HepG2 (cell line): ENCODE measurements around the gene SLC22A23. TPM values are rescaled to one million over a fixed set of nuclear protein-coding genes. Genes with fewer than 3 reads are reported as not detected.

Experiments
- GPBP1L1 ChIP-seq: sonication (generic); formaldehyde crosslinking; IDR thresholded peaks from 2 replicates; pipeline ENCODE4 v1.5.0; 2020; ENCODE audit warnings: mild to moderate bottlenecking, missing genetic modification reagents
- HINFP ChIP-seq: sonication (generic); formaldehyde crosslinking; IDR thresholded peaks from 2 replicates; pipeline ENCODE4 v1.4.0; 2020; ENCODE audit warnings: low read depth, mild to moderate bottlenecking, missing genetic modification reagents
- MNT ChIP-seq: fragments of 450-650 bp; IDR thresholded peaks from 2 replicates; pipeline ENCODE4 v1.6.1; 2016
- NR2F6 ChIP-seq, 2 experiments: IDR thresholded peaks; 2 replicates each; pipeline ENCODE4 v1.6.1; 2016; ENCODE audit warnings: antibody characterized with exemption in 1 of 2, mild to moderate bottlenecking in 1 of 2
- TSC22D2 ChIP-seq: sonication (generic); formaldehyde crosslinking; IDR thresholded peaks from 2 replicates; pipeline ENCODE4 v1.5.1; 2020; ENCODE audit warnings: missing genetic modification reagents, mild to moderate bottlenecking, borderline replicate concordance
- WIZ ChIP-seq: sonication (generic); formaldehyde crosslinking; IDR thresholded peaks from 2 replicates; pipeline ENCODE4 v1.5.1; 2020; ENCODE audit warnings: mild to moderate bottlenecking, missing genetic modification reagents
- ZBTB46 ChIP-seq: sonication (generic); formaldehyde crosslinking; IDR thresholded peaks from 2 replicates; pipeline ENCODE4 v1.4.0; 2020; ENCODE audit warnings: mild to moderate bottlenecking, missing genetic modification reagents, borderline replicate concordance
- ZFP90 ChIP-seq: sonication (generic); formaldehyde crosslinking; IDR thresholded peaks from 2 replicates; pipeline ENCODE4 v1.8.0; 2022; ENCODE audit warnings: missing genetic modification reagents, mild to moderate bottlenecking, inconsistent platforms, borderline replicate concordance
- ZMYM3 ChIP-seq: sonication (generic); formaldehyde crosslinking; IDR thresholded peaks from 2 replicates; pipeline ENCODE4 v1.5.1; 2020; ENCODE audit warnings: mild to moderate bottlenecking, missing genetic modification reagents
- ZNF275 ChIP-seq: sonication (generic); formaldehyde crosslinking; IDR thresholded peaks from 2 replicates; pipeline ENCODE4 v1.8.0; 2022; ENCODE audit warnings: missing genetic modification reagents, mild to moderate bottlenecking, inconsistent platforms, borderline replicate concordance
- ZNF572 ChIP-seq: sonication (generic); formaldehyde crosslinking; IDR thresholded peaks from 2 replicates; pipeline ENCODE4 v1.5.1; 2020; ENCODE audit warnings: mild to moderate bottlenecking, missing genetic modification reagents
- ZNF646 ChIP-seq: sonication (generic); formaldehyde crosslinking; IDR thresholded peaks from 2 replicates; pipeline ENCODE4 v1.9.0; 2021; ENCODE audit warnings: mild to moderate bottlenecking, missing genetic modification reagents
- polyA plus RNA-seq, 8 experiments: library from polyadenylated mRNA; depleted of rRNA in 3 of 8; stranded (reverse) in 7 of 8; unstranded in 1 of 8; fragments of >200 nt; fragmentation: Illumina TruSeq in 4 of 8; extraction: Trizol in 4 of 8; gene quantifications; 2 replicates each; pipeline versions ENCODE4 v1.2.1 to v1.2.3, GENCODE V29; 2011 to 2016; ENCODE audit warnings: low read depth in 4 of 8, missing spikeins in 1 of 8, mixed read lengths in 1 of 8; ENCODE audit not compliant: insufficient read depth in 1 of 8
- total RNA-seq, 5 experiments: library from RNA; depleted of rRNA; stranded (reverse); fragments of >200 nt; fragmentation: Illumina TruSeq; extraction: Trizol; gene quantifications; 2 replicates each; pipeline ENCODE4 v1.2.3, GENCODE V29; 2016; ENCODE audit warnings: low read depth in 1 of 5

SLC22A23 gene
- total and polyA plus RNA-seq, 2 of the 13 experiments (the other 11 are each of a cell fraction or from before 2014, with no cell fraction given): 11.8 to 17.5 TPM

- TF ChIP-seq ZNF646 (CRISPR knock-in tag): no peak
- TF ChIP-seq WIZ (CRISPR knock-in tag): 0 out of 2 replicates have a peak, but pooled peaks have one; percentile 46
- TF ChIP-seq ZFP90 (CRISPR knock-in tag): no peak
- TF ChIP-seq ZMYM3: peak; percentile 59; the same call in 1 of the 2 replicates
- no peak for TF ChIP-seq MNT
- TF ChIP-seq GPBP1L1 (CRISPR knock-in tag): no peak
- peak; percentile 89; the same call in 1 of the 2 replicates for TF ChIP-seq TSC22D2 (CRISPR knock-in tag)
- no peak for TF ChIP-seq ZNF275 (CRISPR knock-in tag)
- no peak for TF ChIP-seq ZNF572 (CRISPR knock-in tag)
- peak; percentile 38; the same call in 1 of the 2 replicates for TF ChIP-seq HINFP (CRISPR knock-in tag)
- peak; percentile 94 for TF ChIP-seq NR2F6 (IDR thresholded peaks at IDR 0.05)
- TF ChIP-seq NR2F6 (CRISPR knock-in tag; IDR thresholded peaks at IDR 0.05): peak; percentile 89
- TF ChIP-seq ZBTB46 (CRISPR knock-in tag): 0 out of 2 replicates have a peak, but pooled peaks have one; percentile 76
Observed at GRCh38 chr6:3377536-3378397, 79.1 kb downstream of the SLC22A23 start (continued).
